Progenitor cell of endocrine pancreas (in vitro differentiated cells): ENCODE measurements around the gene ARMCX2. TPM values are rescaled to one million over a fixed set of nuclear protein-coding genes. Genes with fewer than 3 reads are reported as not detected.

Experiments
- DNase-seq: peaks from one replicate; pipeline ENCODE4 v3.0.0; 2021; ENCODE audit warnings: low spot score; ENCODE audit not compliant: unreplicated experiment
- H3K27ac Mint-ChIP-seq: 2 replicates; pipeline ENCODE4 v1.8.0; 2021; ENCODE audit warnings: mild to moderate bottlenecking, moderate library complexity, mixed read lengths
- H3K27me3 Mint-ChIP-seq: 2 replicates; pipeline ENCODE4 v1.8.0; 2021; ENCODE audit warnings: mixed read lengths
- H3K36me3 Mint-ChIP-seq: 2 replicates; pipeline ENCODE4 v1.8.0; 2022; ENCODE audit warnings: mixed read lengths; ENCODE audit not compliant: insufficient read depth
- H3K4me1 Mint-ChIP-seq: 2 replicates; pipeline ENCODE4 v1.8.0; 2021; ENCODE audit warnings: low read depth, mixed read lengths
- H3K4me3 Mint-ChIP-seq: 2 replicates; pipeline ENCODE4 v1.8.0; 2021; ENCODE audit warnings: low read depth, mild to moderate bottlenecking, moderate library complexity, mixed read lengths
- H3K9me3 Mint-ChIP-seq: 2 replicates; pipeline ENCODE4 v1.8.0; 2021; ENCODE audit warnings: low read depth, mixed read lengths
- total RNA-seq: library from RNA; stranded (reverse); gene quantifications from 2 replicates; pipeline ENCODE4 v1.2.1, GENCODE V29; 2021
- TF ChIP-seq, protein P1 (sequence below): fragments of 200-600 bp; sonication (generic); IDR thresholded peaks from one replicate; pipeline ENCODE4 v1.5.0; 2021; ENCODE audit warnings: antibody characterized with exemption, mild to moderate bottlenecking; ENCODE audit not compliant: unreplicated experiment

ARMCX2 gene
- total RNA-seq, 1 donor from 2014 or later = 83.1 TPM

DNA sequence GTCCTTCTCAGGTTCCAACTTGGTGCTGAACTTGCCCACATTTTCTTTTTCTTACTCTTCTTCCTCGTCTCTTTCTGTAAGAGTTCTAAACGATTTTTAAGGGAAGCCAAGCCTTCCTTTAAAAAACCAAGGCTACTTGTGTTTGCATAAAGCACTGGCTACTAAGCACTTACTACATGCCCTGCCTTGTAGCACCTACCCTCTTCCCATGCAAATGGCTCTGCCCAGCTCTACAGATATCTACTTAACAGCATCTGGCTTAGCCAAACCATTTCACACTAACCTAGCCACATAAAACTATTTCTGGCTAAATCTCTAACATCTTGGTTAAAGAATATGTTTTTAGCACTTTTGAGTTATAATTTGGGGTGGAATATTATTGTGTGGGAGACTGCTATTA lies 26.9 kb upstream of the ARMCX2 start:
- no peak for DNase-seq
- Mint-ChIP-seq H3K36me3 (no peaks in the 10 kb centered on the region), H3K27ac (no peak overlapping the region), H3K27me3 (no peaks in the 10 kb centered on the region), H3K9me3 (peaks cover 7% of the 10 kb centered on the region), H3K4me1 (no peaks in the 10 kb centered on the region), H3K4me3 (no peak overlapping the region)
- TF ChIP-seq, protein P1, sequence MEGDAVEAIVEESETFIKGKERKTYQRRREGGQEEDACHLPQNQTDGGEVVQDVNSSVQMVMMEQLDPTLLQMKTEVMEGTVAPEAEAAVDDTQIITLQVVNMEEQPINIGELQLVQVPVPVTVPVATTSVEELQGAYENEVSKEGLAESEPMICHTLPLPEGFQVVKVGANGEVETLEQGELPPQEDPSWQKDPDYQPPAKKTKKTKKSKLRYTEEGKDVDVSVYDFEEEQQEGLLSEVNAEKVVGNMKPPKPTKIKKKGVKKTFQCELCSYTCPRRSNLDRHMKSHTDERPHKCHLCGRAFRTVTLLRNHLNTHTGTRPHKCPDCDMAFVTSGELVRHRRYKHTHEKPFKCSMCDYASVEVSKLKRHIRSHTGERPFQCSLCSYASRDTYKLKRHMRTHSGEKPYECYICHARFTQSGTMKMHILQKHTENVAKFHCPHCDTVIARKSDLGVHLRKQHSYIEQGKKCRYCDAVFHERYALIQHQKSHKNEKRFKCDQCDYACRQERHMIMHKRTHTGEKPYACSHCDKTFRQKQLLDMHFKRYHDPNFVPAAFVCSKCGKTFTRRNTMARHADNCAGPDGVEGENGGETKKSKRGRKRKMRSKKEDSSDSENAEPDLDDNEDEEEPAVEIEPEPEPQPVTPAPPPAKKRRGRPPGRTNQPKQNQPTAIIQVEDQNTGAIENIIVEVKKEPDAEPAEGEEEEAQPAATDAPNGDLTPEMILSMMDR = no peak

DNA sequence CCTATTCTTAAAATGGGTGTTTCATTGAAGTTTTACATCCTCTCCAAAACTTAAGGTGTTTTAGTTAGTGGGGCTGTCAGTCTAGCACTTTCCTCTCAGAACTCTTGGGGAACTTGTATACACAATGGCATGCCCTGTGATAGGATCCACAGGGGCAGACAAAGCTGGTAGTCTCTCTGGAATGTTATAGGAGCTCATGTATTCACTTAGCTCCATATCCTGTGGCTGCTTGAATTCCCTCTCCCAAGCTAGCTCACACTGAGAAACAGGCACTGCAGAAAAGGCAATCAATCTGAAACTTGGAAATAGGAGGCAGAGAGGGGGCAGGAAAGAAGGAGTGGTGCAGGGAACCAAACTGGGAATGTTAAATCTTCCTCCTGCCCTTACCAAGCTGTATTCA lies 26.3 kb upstream of the ARMCX2 start:
- no peak for DNase-seq
- TF ChIP-seq, protein P1 = no peak
- no peak overlapping the region for H3K27ac Mint-ChIP-seq
- H3K9me3 Mint-ChIP-seq = peaks cover 7% of the 10 kb centered on the region
- H3K36me3 Mint-ChIP-seq = no peaks in the 10 kb centered on the region
- no peaks in the 10 kb centered on the region for H3K27me3 Mint-ChIP-seq
- H3K4me3 Mint-ChIP-seq = no peak overlapping the region
- no peaks in the 10 kb centered on the region for H3K4me1 Mint-ChIP-seq

DNA sequence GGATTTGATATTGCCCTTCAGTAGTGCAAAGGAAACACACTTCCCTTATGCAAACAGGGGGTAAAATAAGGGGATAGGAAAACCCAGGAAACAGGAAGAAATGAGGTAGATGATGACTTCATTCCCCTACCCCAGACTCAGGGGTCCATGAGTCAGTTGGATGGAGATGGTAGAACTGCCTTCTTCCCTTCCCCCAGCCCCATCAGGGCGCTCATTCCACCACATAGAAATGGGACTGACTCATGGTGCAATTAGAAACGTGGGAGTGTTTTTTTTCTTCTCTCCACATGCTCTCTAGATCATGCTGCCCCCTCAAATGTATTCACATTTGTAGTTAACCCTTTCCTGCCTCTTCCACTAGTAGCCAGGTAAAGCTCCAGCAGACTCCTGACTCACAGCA lies 23.1 kb upstream of the ARMCX2 start:
- Mint-ChIP-seq H3K4me3 (no peak overlapping the region), H3K36me3 (no peaks in the 10 kb centered on the region), H3K27ac (no peak overlapping the region), H3K9me3 (peaks cover 11% of the 10 kb centered on the region), H3K27me3 (no peaks in the 10 kb centered on the region), H3K4me1 (no peaks in the 10 kb centered on the region)
- TF ChIP-seq, protein P1 = no peak
- no peak for DNase-seq

DNA sequence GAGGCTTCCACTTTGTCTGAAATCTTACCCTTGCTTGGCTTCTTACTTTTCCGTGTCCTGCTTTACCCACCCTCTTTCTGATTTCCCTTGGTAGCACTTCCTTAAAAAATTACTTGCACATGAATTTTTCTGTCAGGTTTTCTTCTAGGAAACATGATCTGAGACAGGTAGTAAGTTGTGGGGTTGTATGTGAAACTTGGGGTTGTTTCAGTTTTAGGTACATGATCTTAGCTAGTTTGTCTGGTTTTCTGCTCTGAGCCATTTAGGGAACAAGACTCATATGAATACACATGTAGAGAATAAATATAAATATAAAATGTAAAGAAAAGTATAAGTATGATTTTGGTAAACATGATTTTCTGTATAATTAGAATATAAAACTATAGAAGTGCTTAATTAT lies 17.4 kb upstream of the ARMCX2 start:
- Mint-ChIP-seq H3K36me3 (no peaks in the 10 kb centered on the region), H3K27ac (no peak overlapping the region), H3K4me1 (no peaks in the 10 kb centered on the region), H3K9me3 (peaks cover 9% of the 10 kb centered on the region), H3K4me3 (no peak overlapping the region), H3K27me3 (peaks cover 5% of the 10 kb centered on the region)
- DNase-seq = no peak
- TF ChIP-seq, protein P1 = no peak

GRCh38 chrX:101676571-101676970 lies 16.9 kb upstream of the ARMCX2 start:
- Mint-ChIP-seq H3K4me1 (no peaks in the 10 kb centered on the region), H3K9me3 (peaks cover 9% of the 10 kb centered on the region), H3K27ac (no peak overlapping the region), H3K4me3 (no peak overlapping the region), H3K27me3 (peaks cover 5% of the 10 kb centered on the region), H3K36me3 (no peaks in the 10 kb centered on the region)
- DNase-seq = no peak
- TF ChIP-seq, protein P1 = no peak
